H9 (cell line): Measurements from ENCODE around the gene DPYSL5. TPM values are rescaled to one million over a fixed set of nuclear protein-coding genes. Genes with fewer than 3 reads are reported as not detected.

ENCODE experiments used
- DNase-seq: peaks from one replicate; pipeline ENCODE4 v3.0.0-alpha.2; 2017
- H2AFZ ChIP-seq: one replicate; pipeline ENCODE4 v1.6.1; 2013; ENCODE audit warnings: mild to moderate bottlenecking, low read length, control low read depth, moderate library complexity
- H2AK5ac ChIP-seq: 2 replicates; pipeline ENCODE4 v1.6.1; 2013; ENCODE audit warnings: low read length, control low read depth, mixed read lengths; ENCODE audit not compliant: insufficient read length
- H2BK120ac ChIP-seq: one replicate; pipeline ENCODE4 v1.6.1; 2013; ENCODE audit warnings: low read depth, mild to moderate bottlenecking, low read length, control low read depth, inconsistent platforms; ENCODE audit not compliant: poor library complexity, severe bottlenecking
- H2BK12ac ChIP-seq: 2 replicates; pipeline ENCODE4 v1.6.1; 2013; ENCODE audit warnings: low read length, control low read depth, mixed read lengths, low read depth; ENCODE audit not compliant: insufficient read length
- H2BK15ac ChIP-seq: 2 replicates; pipeline ENCODE4 v1.6.1; 2013; ENCODE audit warnings: low read depth, low read length, control low read depth
- H2BK20ac ChIP-seq: one replicate; pipeline ENCODE4 v1.6.1; 2013; ENCODE audit warnings: low read depth, mild to moderate bottlenecking, low read length, control low read depth, inconsistent platforms; ENCODE audit not compliant: poor library complexity, severe bottlenecking
- H2BK5ac ChIP-seq: 2 replicates; pipeline ENCODE4 v1.6.1; 2013; ENCODE audit warnings: low read length, control low read depth, mixed read lengths; ENCODE audit not compliant: insufficient read length
- H3K14ac ChIP-seq: 2 replicates; pipeline ENCODE4 v1.6.1; 2013; ENCODE audit warnings: low read length, control low read depth; ENCODE audit not compliant: insufficient read depth
- H3K18ac ChIP-seq: 2 replicates; pipeline ENCODE4 v1.6.1; 2013; ENCODE audit warnings: low read depth, mild to moderate bottlenecking, mixed read lengths, low read length, control low read depth; ENCODE audit not compliant: insufficient read length
- H3K23ac ChIP-seq: 2 replicates; pipeline ENCODE4 v1.6.1; 2013; ENCODE audit warnings: low read length, control low read depth, mixed read lengths, low read depth; ENCODE audit not compliant: insufficient read length
- H3K23me2 ChIP-seq: 2 replicates; pipeline ENCODE4 v1.6.1; 2013; ENCODE audit warnings: low read depth, mild to moderate bottlenecking, mixed read lengths, low read length, control low read depth; ENCODE audit not compliant: insufficient read length, poor library complexity, severe bottlenecking
- H3K27ac ChIP-seq: 2 replicates; pipeline ENCODE4 v1.5.1; 2013; ENCODE audit warnings: low read length, control low read depth, mixed read lengths, low read depth; ENCODE audit not compliant: insufficient read length
- H3K27me3 ChIP-seq: 2 replicates; pipeline ENCODE4 v1.6.1; 2013; ENCODE audit warnings: low read length, control low read depth, inconsistent platforms; ENCODE audit not compliant: insufficient read depth
- H3K4ac ChIP-seq: 2 replicates; pipeline ENCODE4 v1.6.1; 2013; ENCODE audit warnings: low read depth, mild to moderate bottlenecking, control low read depth, inconsistent platforms, low read length, moderate library complexity
- H3K4me1 ChIP-seq: 2 replicates; pipeline ENCODE4 v1.6.1; 2013; ENCODE audit warnings: low read length, control low read depth, inconsistent platforms; ENCODE audit not compliant: insufficient read depth
- H3K4me2 ChIP-seq: 2 replicates; pipeline ENCODE4 v1.6.1; 2013; ENCODE audit warnings: low read length, control low read depth, mixed read lengths; ENCODE audit not compliant: insufficient read length, insufficient read depth
- H3K56ac ChIP-seq: 2 replicates; pipeline ENCODE4 v1.6.1; 2013; ENCODE audit warnings: low read depth, mild to moderate bottlenecking, mixed read lengths, low read length, control low read depth; ENCODE audit not compliant: insufficient read length
- H3K79me1 ChIP-seq: 2 replicates; pipeline ENCODE4 v1.6.1; 2013; ENCODE audit warnings: low read depth, mild to moderate bottlenecking, moderate library complexity, low read length, control low read depth, inconsistent platforms; ENCODE audit not compliant: insufficient read depth, poor library complexity, severe bottlenecking
- H3K79me2 ChIP-seq: 2 replicates; pipeline ENCODE4 v1.6.1; 2013; ENCODE audit warnings: low read length, control low read depth, inconsistent platforms; ENCODE audit not compliant: insufficient read depth
- H3K9ac ChIP-seq: 2 replicates; pipeline ENCODE4 v1.6.1; 2013; ENCODE audit warnings: low read length, control low read depth, mixed read lengths; ENCODE audit not compliant: insufficient read length; ENCODE audit errors: extremely low read depth
- H3K9me3 ChIP-seq: one replicate; pipeline ENCODE4 v1.6.1; 2013; ENCODE audit warnings: low read depth, low read length, inconsistent platforms; ENCODE audit not compliant: control insufficient read depth
- H3T11ph ChIP-seq: one replicate; pipeline ENCODE4 v1.6.1; 2013; ENCODE audit warnings: mild to moderate bottlenecking, low read length, control low read depth, inconsistent platforms
- H4K20me1 ChIP-seq: one replicate; pipeline ENCODE4 v1.6.1; 2013; ENCODE audit not compliant: control insufficient read depth, insufficient read length, insufficient read depth
- H4K5ac ChIP-seq: 2 replicates; pipeline ENCODE4 v1.6.1; 2013; ENCODE audit warnings: low read depth, mild to moderate bottlenecking, mixed read lengths, low read length, control low read depth; ENCODE audit not compliant: insufficient read length
- H4K8ac ChIP-seq: replicated peaks from 2 replicates; pipeline ENCODE4 v1.6.1; 2013; ENCODE audit warnings: low read length, control low read depth, mixed read lengths, low read depth; ENCODE audit not compliant: insufficient read length
- H4K91ac ChIP-seq: 2 replicates; pipeline ENCODE4 v1.6.1; 2013; ENCODE audit warnings: low read depth, mild to moderate bottlenecking, moderate library complexity, mixed read lengths, low read length, control low read depth; ENCODE audit not compliant: insufficient read length
- H3K27ac Mint-ChIP-seq, 3 experiments: 2 replicates in 2 of 3; 3 replicates in 1 of 3; pipeline ENCODE4 v1.8.0; 2020 to 2021; ENCODE audit warnings: mixed read lengths in 3 of 3, mild to moderate bottlenecking in 1 of 3, moderate library complexity in 1 of 3
- H3K27me3 Mint-ChIP-seq: 2 replicates; pipeline ENCODE4 v1.8.0; 2021; ENCODE audit warnings: low read depth, mild to moderate bottlenecking, moderate library complexity, mixed read lengths
- H3K36me3 Mint-ChIP-seq, 3 experiments: 2 replicates in 2 of 3; 3 replicates in 1 of 3; pipeline ENCODE4 v1.8.0; 2020 to 2021; ENCODE audit warnings: low read depth in 3 of 3, mixed read lengths in 3 of 3; ENCODE audit not compliant: insufficient read depth in 1 of 3
- H3K4me1 Mint-ChIP-seq, 2 experiments: 2 replicates each; pipeline ENCODE4 v1.8.0; 2020; ENCODE audit warnings: mixed read lengths in 2 of 2
- H3K4me3 Mint-ChIP-seq, 2 experiments: 2 replicates in 1 of 2; 3 replicates in 1 of 2; pipeline ENCODE4 v1.8.0; 2020 to 2021; ENCODE audit warnings: mild to moderate bottlenecking in 2 of 2, mixed read lengths in 2 of 2, moderate library complexity in 1 of 2
- H3K9me3 Mint-ChIP-seq, 2 experiments: 2 replicates in 1 of 2; 3 replicates in 1 of 2; pipeline ENCODE4 v1.8.0; 2020; ENCODE audit warnings: mild to moderate bottlenecking in 2 of 2, mixed read lengths in 2 of 2, moderate library complexity in 1 of 2
- CTCF ChIP-seq: fragments of 200-600 bp; sonication (generic); conservative IDR thresholded peaks from 3 replicates; pipeline ENCODE4 v1.8.0; 2021; ENCODE audit warnings: antibody characterized with exemption, mild to moderate bottlenecking
- WGBS: extraction: QIAGEN DNeasy Blood & Tissue Kit; methylation state at CpG from one replicate; pipeline ENCODE4 v1.1.7; 2013; ENCODE audit warnings: missing lambda C conversion rate, low lambda C conversion rate, mixed read lengths; ENCODE audit not compliant: insufficient read length; ENCODE audit errors: extremely low coverage; 5-methylcytosine and 5-hydroxymethylcytosine counted together
- total RNA-seq: library from RNA; stranded (reverse); gene quantifications from 2 replicates; pipeline ENCODE4 v1.2.1, GENCODE V29; 2021

DPYSL5 gene
- total RNA-seq, 1 experiment from 2014 or later, result 6.4 TPM

- DNase-seq, result no peak
- WGBS, result no CpG with 5 or more reads among the region's 5 CpGs
These were observed 42.7 kb upstream of the DPYSL5 start for GRCh38 chr2:26805241-26805676.

More at GRCh38 chr2:26805241-26805676, 42.7 kb upstream of the DPYSL5 start:
- Histone ChIP-seq H4K8ac (no peak overlapping the region), H3K23ac (no peak overlapping the region), H2BK12ac (no peak overlapping the region), H4K91ac (no peak overlapping the region), H3K9me3 (no peaks in the 10 kb centered on the region), H4K20me1 (no peaks in the 10 kb centered on the region), H4K5ac (no peak overlapping the region), H3K4me1 (no peaks in the 10 kb centered on the region), H3K79me2 (no peaks in the 10 kb centered on the region), H3K9ac (no peak overlapping the region), H2AK5ac (no peak overlapping the region), H3K18ac (no peak overlapping the region), H3K4me2 (no peak overlapping the region), H3K23me2 (no peaks in the 10 kb centered on the region), H2AFZ (no peak overlapping the region), H3K27me3 (no peaks in the 10 kb centered on the region), H2BK5ac (no peak overlapping the region), H3T11ph (no peak overlapping the region), H3K27ac (no peak overlapping the region), H2BK20ac (no peak overlapping the region), H3K56ac (no peak overlapping the region), H3K79me1 (no peaks in the 10 kb centered on the region), H3K14ac (no peak overlapping the region), H3K4ac (no peak overlapping the region), H2BK15ac (no peak overlapping the region), H2BK120ac (no peak overlapping the region)
- Mint-ChIP-seq H3K27me3 (no peaks in the 10 kb centered on the region; the same call in 1 of the 2 replicates), H3K9me3 (no peaks in the 10 kb centered on the region; a peak in 1 of 5 replicates), H3K4me3 (no peak overlapping the region), H3K4me1 (peaks cover 4 to 6% of the 10 kb centered on the region in 2 experiments), H3K36me3 (peaks cover 3 to 13% (median 11%) of the 10 kb centered on the region in 3 experiments; a peak in 5 of 7 replicates), H3K27ac (no peak overlapping the region; a peak in 1 of 7 replicates)
- no peak for TF ChIP-seq CTCF
